OCI-LY7 (cell line): ENCODE data around the gene ZNRD2.

Experiments
- CTCF ChIP-seq: fragments of 200-600 bp; sonication (generic); conservative IDR thresholded peaks from 2 replicates; pipeline ENCODE4 v1.5.1; 2014; ENCODE audit warnings: mild to moderate bottlenecking, antibody characterized with exemption, low read length, moderate library complexity, mixed read lengths
- EZH2phosphoT487 ChIP-seq: fragments of 200-600 bp; sonication (generic); IDR thresholded peaks from 2 replicates; pipeline ENCODE4 v1.6.1; 2018; ENCODE audit warnings: low read depth, borderline replicate concordance, mild to moderate bottlenecking, mixed run types, antibody characterized with exemption, low read length, moderate library complexity, mixed read lengths

- no peak for TF ChIP-seq CTCF
- TF ChIP-seq EZH2phosphoT487: no peak
These were observed 7.5 kb upstream of the ZNRD2 start for GRCh38 chr11:65562788-65563187.
